IMR-90 (cell line): ENCODE results near the gene SREK1IP1. TPM values are rescaled to one million over a fixed set of nuclear protein-coding genes. Genes with fewer than 3 reads are reported as not detected.

Experiments used
- ATAC-seq: fragments of 200-7000 bp; cut with Tn5 transposase; 2 replicates; pipeline ENCODE4 v1.9.1; 2020; ENCODE audit warnings: low read depth, mild to moderate bottlenecking, moderate library complexity
- BruUV-seq: library from RNA; stranded (reverse); fragments of 400-500 nt; replicated peaks from 2 replicates; lab custom pipeline; 2021; lab: Mats Ljungman, UMichigan
- CTCF ChIA-PET: fragments of 300-600 bp; formaldehyde crosslinking; extraction: SDS; loops from one replicate; lab custom pipeline; 2021; ENCODE audit warnings: antibody characterized with exemption; lab: Yijun Ruan, JAX
- POLR2A ChIA-PET: fragments of 300-600 bp; sonication (Branson Sonifier 250); formaldehyde crosslinking; loops from one replicate; lab custom pipeline; 2022; ENCODE audit warnings: antibody characterized with exemption; ENCODE audit not compliant: unreplicated experiment; lab: Charles Lee
- DNase-seq: peaks from one replicate; pipeline ENCODE4 v3.0.0; 2013
- H2AFZ ChIP-seq: replicated peaks from 2 replicates; pipeline ENCODE3; 2013; ENCODE audit warnings: low read length, mild to moderate bottlenecking; ENCODE audit not compliant: poor library complexity
- H2AK5ac ChIP-seq: 2 replicates; pipeline ENCODE4 v1.6.1; 2013; ENCODE audit warnings: low read depth, low read length, inconsistent platforms
- H2AK9ac ChIP-seq: replicated peaks from 2 replicates; pipeline ENCODE3; 2013; ENCODE audit warnings: mild to moderate bottlenecking, low read depth, low read length, moderate library complexity; ENCODE audit not compliant: poor library complexity
- H2BK120ac ChIP-seq: 2 replicates; pipeline ENCODE4 v1.6.1; 2013; ENCODE audit warnings: low read depth, low read length, inconsistent platforms
- H2BK15ac ChIP-seq: 3 replicates; pipeline ENCODE4 v1.6.1; 2013; ENCODE audit warnings: low read depth, low read length, inconsistent platforms
- H2BK20ac ChIP-seq: 2 replicates; pipeline ENCODE4 v1.6.1; 2013; ENCODE audit warnings: low read depth, mild to moderate bottlenecking, inconsistent platforms, low read length, moderate library complexity
- H2BK5ac ChIP-seq: 2 replicates; pipeline ENCODE4 v1.6.1; 2013; ENCODE audit warnings: mild to moderate bottlenecking, low read depth, low read length, inconsistent platforms; ENCODE audit not compliant: poor library complexity, severe bottlenecking
- H3K14ac ChIP-seq: replicated peaks from 2 replicates; pipeline ENCODE4 v1.6.1; 2013; ENCODE audit warnings: low read depth, low read length, inconsistent platforms
- H3K18ac ChIP-seq: 2 replicates; pipeline ENCODE4 v1.6.1; 2013; ENCODE audit warnings: low read depth, low read length, control low read depth
- H3K23ac ChIP-seq: 2 replicates; pipeline ENCODE4 v1.6.1; 2013; ENCODE audit warnings: low read depth, low read length, inconsistent platforms
- H3K27ac ChIP-seq: 2 replicates; pipeline ENCODE4 v1.5.1; 2013; ENCODE audit warnings: mild to moderate bottlenecking, control low read depth, low read length; ENCODE audit not compliant: insufficient read depth
- H3K27me3 ChIP-seq: 2 replicates; pipeline ENCODE4 v1.6.1; 2013; ENCODE audit warnings: low read length; ENCODE audit not compliant: control insufficient read depth, insufficient read depth
- H3K36me3 ChIP-seq: 2 replicates; pipeline ENCODE4 v1.6.1; 2013; ENCODE audit warnings: low read length, mixed read lengths; ENCODE audit not compliant: control insufficient read depth, insufficient read depth
- H3K4ac ChIP-seq: 2 replicates; pipeline ENCODE4 v1.6.1; 2013; ENCODE audit warnings: low read depth, low read length, inconsistent platforms
- H3K4me1 ChIP-seq: 2 replicates; pipeline ENCODE4 v1.6.1; 2013; ENCODE audit warnings: low read length, mixed read lengths; ENCODE audit not compliant: control insufficient read depth, insufficient read depth
- H3K4me2 ChIP-seq: 2 replicates; pipeline ENCODE4 v1.6.1; 2013; ENCODE audit warnings: low read depth, mild to moderate bottlenecking, control low read depth, low read length, moderate library complexity
- H3K4me3 ChIP-seq: 2 replicates; pipeline ENCODE4 v1.5.1; 2013; ENCODE audit warnings: low read depth, mild to moderate bottlenecking, control low read depth, low read length, moderate library complexity; ENCODE audit not compliant: insufficient read depth
- H3K56ac ChIP-seq: 2 replicates; pipeline ENCODE4 v1.6.1; 2013; ENCODE audit warnings: low read length, inconsistent platforms; ENCODE audit not compliant: insufficient read depth; ENCODE audit errors: extremely low read depth
- H3K79me1 ChIP-seq, 2 experiments: 2 replicates each; pipeline ENCODE4 v1.6.1; 2013; ENCODE audit warnings: low read length in 2 of 2, inconsistent platforms in 1 of 2, low read depth in 1 of 2
- H3K9ac ChIP-seq: 2 replicates; pipeline ENCODE4 v1.6.1; 2013; ENCODE audit warnings: low read depth, low read length, control low read depth
- H3K9me1 ChIP-seq: 2 replicates; pipeline ENCODE4 v1.6.1; 2013; ENCODE audit warnings: low read length, inconsistent platforms; ENCODE audit not compliant: insufficient read depth
- H3K9me3 ChIP-seq: 2 replicates; pipeline ENCODE4 v1.6.1; 2013; ENCODE audit warnings: low read length; ENCODE audit not compliant: control insufficient read depth, insufficient read depth
- H4K20me1 ChIP-seq: 2 replicates; pipeline ENCODE4 v1.6.1; 2013; ENCODE audit warnings: low read length, inconsistent platforms; ENCODE audit not compliant: insufficient read depth
- H4K5ac ChIP-seq: 2 replicates; pipeline ENCODE4 v1.6.1; 2013; ENCODE audit warnings: mild to moderate bottlenecking, low read depth, low read length, control low read depth
- H4K8ac ChIP-seq, 2 experiments: 2 replicates each; pipeline ENCODE4 v1.6.1; 2013; ENCODE audit warnings: low read depth in 2 of 2, low read length in 2 of 2, control low read depth in 1 of 2, inconsistent platforms in 1 of 2
- H4K91ac ChIP-seq: 2 replicates; pipeline ENCODE4 v1.6.1; 2013; ENCODE audit warnings: low read depth, low read length, inconsistent platforms; ENCODE audit not compliant: insufficient read depth
- BHLHE40 ChIP-seq: fragments of 150-350 bp; IDR thresholded peaks from 2 replicates; pipeline ENCODE4 v1.6.1; 2016; ENCODE audit warnings: mild to moderate bottlenecking, low read depth, low read length
- CHD1 ChIP-seq: IDR thresholded peaks from 2 replicates; pipeline ENCODE4 v1.6.1; 2012; ENCODE audit warnings: low read depth, low read length, improper control_type of control experiment
- FOS ChIP-seq: fragments of 150-350 bp; IDR thresholded peaks from 2 replicates; pipeline ENCODE4 v1.6.1; 2016; ENCODE audit warnings: low read depth, low read length
- MAFK ChIP-seq: IDR thresholded peaks from 2 replicates; pipeline ENCODE4 v1.6.1; 2012; ENCODE audit warnings: low read depth, low read length, improper control_type of control experiment
- MAZ ChIP-seq: IDR thresholded peaks from 2 replicates; pipeline ENCODE4 v1.6.1; 2012; ENCODE audit warnings: low read depth, mild to moderate bottlenecking, low read length, improper control_type of control experiment, moderate library complexity, borderline replicate concordance
- RAD21 ChIP-seq: IDR thresholded peaks from 2 replicates; pipeline ENCODE4 v1.6.1; 2012; ENCODE audit warnings: low read length, improper control_type of control experiment
- RCOR1 ChIP-seq: IDR thresholded peaks from 2 replicates; pipeline ENCODE4 v1.6.1; 2012; ENCODE audit warnings: mild to moderate bottlenecking, low read length, improper control_type of control experiment; ENCODE audit not compliant: insufficient replicate concordance
- RFX5 ChIP-seq: IDR thresholded peaks from 2 replicates; pipeline ENCODE4 v1.8.0; 2012; ENCODE audit warnings: low read depth, mild to moderate bottlenecking, low read length, moderate library complexity
- SMC3 ChIP-seq: fragments of 150-350 bp; IDR thresholded peaks from 2 replicates; pipeline ENCODE4 v1.6.1; 2016; ENCODE audit warnings: low read depth, mild to moderate bottlenecking, antibody characterized with exemption, low read length, moderate library complexity
- WGBS, 2 experiments: methylation state at CpG; one replicate each; pipeline versions ENCODE4 v1.1.5 to v1.1.7; 2013; ENCODE audit warnings: missing lambda C conversion rate in 2 of 2; ENCODE audit not compliant: insufficient read length in 1 of 2; ENCODE audit errors: extremely low coverage in 2 of 2; 5-methylcytosine and 5-hydroxymethylcytosine counted together
- dilution Hi-C: fragments of 300-500 bp; cut with HindIII; formaldehyde crosslinking; loops from one replicate; pipeline ENCODE4 v1.14.3; 2018; ENCODE audit warnings: low sequenced_read_pairs; ENCODE audit not compliant: unreplicated experiment
- in situ Hi-C: fragments of 300-500 bp; cut with MboI; formaldehyde crosslinking; loops from 3 replicates; pipeline ENCODE4 v1.14.3; 2019; ENCODE audit warnings: low sequenced_read_pairs, inconsistent platforms, mixed read lengths
- intact Hi-C: fragments of 100-400 bp; cut with micrococcal nuclease; formaldehyde crosslinking; loops from 2 replicates; pipeline ENCODE4 v1.10.0; 2022
- polyA plus RNA-seq, 3 experiments: library from polyadenylated mRNA; depleted of rRNA; stranded (reverse); fragments of >200 nt; gene quantifications; 2 replicates each; pipeline ENCODE4 v1.2.3, GENCODE V29; 2012; ENCODE audit warnings: low replicate concordance in 1 of 3
- total RNA-seq: library from RNA; depleted of rRNA; stranded (reverse); fragments of >200 nt; gene quantifications from 2 replicates; pipeline ENCODE4 v1.2.3, GENCODE V29; 2012
- TF ChIP-seq, protein P1 (sequence below): fragments of 150-350 bp; IDR thresholded peaks from 2 replicates; pipeline ENCODE4 v1.6.1; 2017; ENCODE audit warnings: mild to moderate bottlenecking, antibody characterized with exemption, low read length, low read depth
- TF ChIP-seq, protein P2 (sequence below): conservative IDR thresholded peaks from 2 replicates; pipeline ENCODE4 v1.5.1; 2012; ENCODE audit warnings: mild to moderate bottlenecking, low read depth, low read length, improper control_type of control experiment

Gene SREK1IP1
- total and polyA plus RNA-seq, 2 of the 4 experiments (the other 2 are of a cell fraction): 3.3 to 6.5 TPM

DNA sequence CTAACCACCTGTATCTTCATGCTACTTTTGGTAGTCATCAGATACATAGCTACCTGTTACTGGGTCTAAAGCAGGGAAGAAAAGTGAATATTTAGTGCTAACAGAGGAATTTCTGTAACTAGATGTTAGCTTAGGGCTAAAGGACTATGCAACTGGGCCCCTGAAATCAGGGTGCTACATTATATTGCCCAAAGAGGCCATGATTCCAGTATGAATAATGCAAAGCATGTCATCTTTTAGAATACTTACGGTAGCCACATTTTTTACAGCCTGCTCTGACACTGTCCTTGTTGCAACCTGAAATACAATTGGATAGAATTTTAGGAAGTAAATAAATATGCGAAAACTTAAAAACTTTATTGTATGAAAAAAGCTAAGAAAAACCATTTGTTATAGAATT is 14.4 kb downstream of the SREK1IP1 start:
- ChIA-PET CTCF (no interaction called here), POLR2A (no interaction called here)
- Histone ChIP-seq H4K91ac (no peak overlapping the region), H2BK15ac (no peak overlapping the region), H3K23ac (no peak overlapping the region), H2AK5ac (no peak overlapping the region), H3K9me1 (no peaks in the 10 kb centered on the region), H3K36me3 (peaks cover 4% of the 10 kb centered on the region), H3K4me3 (no peak overlapping the region), H2BK20ac (no peak overlapping the region), H3K9me3 (no peaks in the 10 kb centered on the region), H4K8ac (no peak overlapping the region), H3K27me3 (no peaks in the 10 kb centered on the region), H2AK9ac (no peak overlapping the region), H3K56ac (no peak overlapping the region), H4K20me1 (peaks cover under 1% of the 10 kb centered on the region; the same call in 1 of the 2 replicates), H3K4me2 (no peak overlapping the region), H3K79me1 (peaks cover 13 to 19% of the 10 kb centered on the region in 2 experiments; a peak in 3 of 4 replicates), H2BK120ac (no peak overlapping the region), H3K14ac (no peak overlapping the region), H2BK5ac (no peak overlapping the region), H2AFZ (no peak overlapping the region), H3K9ac (no peak overlapping the region), H3K4ac (no peak overlapping the region), H3K27ac (no peak overlapping the region), H4K5ac (no peak overlapping the region), H3K18ac (no peak overlapping the region), H3K4me1 (peaks cover 2% of the 10 kb centered on the region; the same call in 1 of the 2 replicates)
- in situ Hi-C loops: no loop called here
- BruUV-seq: no TSS peak
- dilution Hi-C loops: no loop called here
- ATAC-seq (no peak), DNase-seq (no peak)
- TF ChIP-seq SMC3 (no peak), MAFK (no peak), FOS (no peak), BHLHE40 (no peak), MAZ (no peak), RAD21 (no peak), RCOR1 (no peak), CHD1 (no peak), RFX5 (no peak)
- TF ChIP-seq, protein P1, sequence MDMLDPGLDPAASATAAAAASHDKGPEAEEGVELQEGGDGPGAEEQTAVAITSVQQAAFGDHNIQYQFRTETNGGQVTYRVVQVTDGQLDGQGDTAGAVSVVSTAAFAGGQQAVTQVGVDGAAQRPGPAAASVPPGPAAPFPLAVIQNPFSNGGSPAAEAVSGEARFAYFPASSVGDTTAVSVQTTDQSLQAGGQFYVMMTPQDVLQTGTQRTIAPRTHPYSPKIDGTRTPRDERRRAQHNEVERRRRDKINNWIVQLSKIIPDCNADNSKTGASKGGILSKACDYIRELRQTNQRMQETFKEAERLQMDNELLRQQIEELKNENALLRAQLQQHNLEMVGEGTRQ: no peak
- TF ChIP-seq, protein P2, sequence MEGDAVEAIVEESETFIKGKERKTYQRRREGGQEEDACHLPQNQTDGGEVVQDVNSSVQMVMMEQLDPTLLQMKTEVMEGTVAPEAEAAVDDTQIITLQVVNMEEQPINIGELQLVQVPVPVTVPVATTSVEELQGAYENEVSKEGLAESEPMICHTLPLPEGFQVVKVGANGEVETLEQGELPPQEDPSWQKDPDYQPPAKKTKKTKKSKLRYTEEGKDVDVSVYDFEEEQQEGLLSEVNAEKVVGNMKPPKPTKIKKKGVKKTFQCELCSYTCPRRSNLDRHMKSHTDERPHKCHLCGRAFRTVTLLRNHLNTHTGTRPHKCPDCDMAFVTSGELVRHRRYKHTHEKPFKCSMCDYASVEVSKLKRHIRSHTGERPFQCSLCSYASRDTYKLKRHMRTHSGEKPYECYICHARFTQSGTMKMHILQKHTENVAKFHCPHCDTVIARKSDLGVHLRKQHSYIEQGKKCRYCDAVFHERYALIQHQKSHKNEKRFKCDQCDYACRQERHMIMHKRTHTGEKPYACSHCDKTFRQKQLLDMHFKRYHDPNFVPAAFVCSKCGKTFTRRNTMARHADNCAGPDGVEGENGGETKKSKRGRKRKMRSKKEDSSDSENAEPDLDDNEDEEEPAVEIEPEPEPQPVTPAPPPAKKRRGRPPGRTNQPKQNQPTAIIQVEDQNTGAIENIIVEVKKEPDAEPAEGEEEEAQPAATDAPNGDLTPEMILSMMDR: no peak
- intact Hi-C loops: no loop called here
- WGBS, 2 experiments: no CpG with 5 or more reads among the region's 2 CpGs
